ENCODE data around the gene CACNA1G.

Gene CACNA1G

DNA sequence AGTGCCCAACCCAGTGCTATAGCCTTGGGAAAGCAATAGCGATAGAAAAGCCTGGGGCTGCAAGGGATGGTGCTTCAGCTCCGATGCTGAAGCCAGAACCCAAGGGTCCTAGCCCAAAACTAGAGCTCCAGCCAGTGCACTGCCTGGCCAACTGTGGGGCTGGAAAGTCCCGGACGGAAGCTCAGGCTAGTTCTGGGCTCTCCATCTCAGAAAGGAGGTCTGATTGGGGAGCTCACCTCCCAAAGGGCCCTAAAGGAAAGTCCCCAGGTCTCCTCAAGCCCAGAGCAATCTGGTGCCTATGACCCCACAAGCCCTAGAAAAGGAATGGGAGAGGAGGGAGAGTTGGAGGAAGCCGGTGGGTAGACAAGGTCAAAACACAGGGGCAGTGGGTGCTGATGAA lies 72.1 kb downstream of the CACNA1G start:
- no peak for DNase-seq (ENCODE audit: low spot score)

DNA sequence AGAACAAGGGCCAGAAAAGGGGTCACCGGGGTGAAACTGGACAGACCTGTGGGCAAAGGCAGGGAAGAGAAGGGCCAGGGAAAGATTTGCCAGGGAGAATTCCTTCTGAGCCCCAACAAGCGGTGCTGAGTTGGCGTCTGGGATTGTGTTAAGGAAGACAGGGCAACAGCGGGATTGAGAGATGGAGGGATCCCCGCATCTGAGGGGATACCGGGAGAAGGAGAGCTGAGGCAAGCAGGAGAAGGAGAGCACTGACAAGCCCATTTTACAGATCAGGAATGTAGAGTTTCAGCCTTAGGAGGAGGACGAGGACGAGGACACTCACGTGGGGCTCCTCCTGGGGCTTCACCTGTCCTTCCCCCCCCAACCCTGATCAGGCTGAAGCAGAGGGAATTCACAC lies 73.2 kb downstream of the CACNA1G start:
- DNase-seq (ENCODE audit: low spot score), result no peak

DNA sequence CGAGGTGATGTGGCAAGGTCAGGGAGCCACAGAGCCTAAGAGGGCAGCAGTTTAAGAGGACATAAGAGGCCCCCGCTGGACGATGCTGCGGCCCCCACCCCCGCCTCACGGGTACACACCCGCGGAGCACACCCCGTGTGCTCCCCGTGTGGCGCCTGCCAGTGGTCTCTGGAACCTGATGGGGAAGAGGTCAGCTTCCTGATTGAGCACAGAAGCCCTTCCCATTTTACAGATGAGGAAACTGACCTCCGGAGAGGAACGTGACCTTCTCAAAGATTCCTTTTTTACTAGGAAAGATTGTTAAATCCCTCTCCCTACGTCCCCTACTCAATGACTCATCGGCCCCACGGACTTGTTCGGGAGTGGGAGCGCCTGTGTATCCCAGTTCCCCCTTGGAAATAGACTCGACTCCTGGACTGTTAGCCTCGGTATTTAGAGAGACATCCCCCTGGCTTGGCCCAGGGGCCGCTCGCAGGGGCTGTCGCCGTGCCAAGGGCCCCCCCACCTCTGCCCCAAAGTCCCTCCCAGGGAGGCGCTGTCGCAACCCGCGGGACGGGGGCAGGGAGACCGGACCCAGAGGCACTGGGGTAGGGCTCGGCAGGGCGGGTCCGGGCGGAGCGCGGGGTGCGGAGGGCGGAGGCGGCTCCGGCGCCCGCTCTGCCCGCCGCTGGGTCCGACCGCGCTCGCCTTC lies 73.9 kb downstream of the CACNA1G start, which contains the start of gene ABCC3:
ABCC3 (plus strand) TSS at position 658 of the 691 bp plus-strand sequence. CDS start 56 bp downstream, outside the sequence.
- DNase-seq (ENCODE audit: low spot score), result no peak

GRCh38 chr17:50634915-50635731 lies 74.6 kb downstream of the CACNA1G start:
- no peak for DNase-seq (ENCODE audit: low spot score)

GRCh38 chr17:50635732-50635981 lies 75.1 kb downstream of the CACNA1G start:
- DNase-seq (ENCODE audit: low spot score), result no peak

DNA sequence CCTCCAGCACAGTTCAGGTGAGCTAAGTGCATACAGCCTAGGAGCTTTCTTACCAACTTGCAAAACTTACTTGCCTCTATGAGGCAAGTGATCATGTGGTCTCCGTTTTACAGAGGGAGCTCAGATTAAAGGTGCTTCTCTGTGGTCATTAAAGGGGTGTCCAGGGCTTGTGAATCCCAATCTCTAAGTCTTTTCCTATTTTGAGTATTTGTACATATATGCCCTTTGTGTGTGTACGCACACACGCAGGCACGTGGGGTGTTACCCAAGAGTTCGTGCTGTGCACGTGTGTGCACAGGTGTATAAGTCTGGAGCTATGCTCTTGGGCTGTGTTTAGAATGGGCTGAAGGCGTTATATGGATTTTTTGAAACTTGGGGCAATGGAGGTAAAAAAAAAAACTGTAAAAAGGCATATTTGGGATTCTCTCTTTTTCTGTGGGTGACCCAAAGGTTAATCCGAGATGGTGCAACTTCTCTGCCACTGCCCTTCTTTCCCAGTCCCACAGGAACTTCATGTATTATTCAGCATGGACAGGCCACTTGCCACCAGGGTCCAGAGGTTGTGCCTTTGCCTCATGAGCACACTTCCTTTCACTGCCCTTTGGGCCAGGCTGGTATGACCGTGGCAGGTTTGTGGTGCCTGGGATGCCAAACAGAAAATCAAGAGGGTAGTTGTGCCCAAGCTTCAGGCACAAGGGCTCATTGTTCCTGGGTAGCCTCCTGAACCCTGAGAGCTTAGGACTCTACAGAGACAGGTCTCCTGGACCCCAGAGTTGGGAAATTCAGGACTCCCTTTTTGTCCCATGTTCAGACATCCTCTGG lies 75.7 kb downstream of the CACNA1G start:
- no peak for DNase-seq (ENCODE audit: low spot score)

GRCh38 chr17:50636804-50637195 lies 76.3 kb downstream of the CACNA1G start:
- DNase-seq (ENCODE audit: low spot score), result no peak

GRCh38 chr17:50637829-50638605 lies 77.5 kb downstream of the CACNA1G start:
- no peak for DNase-seq (ENCODE audit: low spot score)

GRCh38 chr17:50638606-50638965 lies 78.1 kb downstream of the CACNA1G start:
- no peak for DNase-seq (ENCODE audit: low spot score)

DNA sequence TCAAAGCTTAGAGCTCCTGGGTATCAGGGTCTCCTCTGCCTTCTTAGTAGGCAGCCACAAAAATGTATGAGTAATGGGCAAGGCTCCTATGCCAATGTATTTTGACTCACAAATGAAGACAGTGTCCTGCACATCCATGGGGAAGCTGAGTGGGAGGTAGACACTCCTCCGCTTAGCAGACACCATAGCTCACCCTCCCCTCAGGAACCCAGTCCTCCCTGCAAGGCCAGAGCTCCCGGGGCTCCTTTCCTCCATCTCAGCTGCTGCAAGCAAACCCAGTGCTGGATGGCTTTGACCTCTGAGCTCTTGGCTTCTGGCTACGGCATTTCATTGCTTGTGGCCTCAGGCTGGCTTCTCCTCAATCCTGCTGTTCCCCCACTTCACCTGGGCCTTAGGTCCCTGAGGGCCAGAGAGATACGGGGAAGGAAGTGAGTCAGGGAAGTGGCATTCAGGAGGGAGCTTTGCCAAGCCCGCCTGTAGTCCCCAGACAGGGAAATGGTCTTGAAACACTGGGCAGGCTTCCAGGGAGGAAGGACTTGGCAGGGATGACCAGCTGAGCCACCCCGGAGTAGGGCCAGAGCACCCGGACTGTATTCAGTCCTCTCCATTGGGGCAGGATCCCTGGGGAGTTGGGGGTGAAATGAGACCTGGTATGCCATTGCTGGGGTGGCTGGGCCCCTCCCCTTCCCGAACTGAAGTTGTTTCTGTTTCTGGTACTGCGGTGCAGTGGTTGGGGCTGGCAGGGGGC lies 78.6 kb downstream of the CACNA1G start:
- DNase-seq (ENCODE audit: low spot score), result no peak

- DNase-seq (ENCODE audit: low spot score), result no peak
These were observed 80.3 kb downstream of the CACNA1G start for GRCh38 chr17:50640686-50641351.

- DNase-seq (ENCODE audit: low spot score), result no peak
These were observed 80.8 kb downstream of the CACNA1G start for GRCh38 chr17:50641357-50641756.

DNA sequence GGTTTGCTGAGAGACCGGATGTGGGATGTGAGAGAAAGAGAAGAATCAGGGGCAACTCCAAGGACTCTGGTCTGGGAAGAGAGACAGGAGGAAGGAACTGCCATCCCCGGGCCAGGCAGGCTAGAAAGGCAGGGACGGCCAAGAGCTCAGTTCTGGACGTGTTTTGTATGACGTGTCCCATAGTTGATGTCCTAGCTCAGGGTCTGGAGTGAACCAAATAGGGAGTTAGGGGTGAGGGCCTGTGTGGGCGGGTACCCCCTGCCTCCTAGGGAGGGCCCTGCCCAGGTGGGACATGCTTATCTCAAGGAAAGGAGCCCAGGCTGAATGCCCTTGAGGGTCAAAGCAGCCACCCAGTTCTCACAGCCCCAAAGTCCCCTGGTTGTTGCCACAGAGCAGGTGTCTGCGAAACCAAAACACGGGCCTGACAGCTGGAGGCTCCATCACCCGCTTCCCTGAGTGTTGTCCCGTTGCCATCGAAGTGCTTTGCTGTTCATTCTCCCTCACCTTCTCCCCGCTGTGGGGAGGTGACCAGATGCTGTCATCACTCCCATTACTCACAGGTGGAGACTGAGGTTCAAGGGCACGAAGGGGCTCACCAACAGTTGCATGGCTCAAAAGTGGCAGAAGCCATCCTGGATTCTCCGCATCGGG lies 81.7 kb downstream of the CACNA1G start:
- no peak for DNase-seq (ENCODE audit: low spot score)

DNA sequence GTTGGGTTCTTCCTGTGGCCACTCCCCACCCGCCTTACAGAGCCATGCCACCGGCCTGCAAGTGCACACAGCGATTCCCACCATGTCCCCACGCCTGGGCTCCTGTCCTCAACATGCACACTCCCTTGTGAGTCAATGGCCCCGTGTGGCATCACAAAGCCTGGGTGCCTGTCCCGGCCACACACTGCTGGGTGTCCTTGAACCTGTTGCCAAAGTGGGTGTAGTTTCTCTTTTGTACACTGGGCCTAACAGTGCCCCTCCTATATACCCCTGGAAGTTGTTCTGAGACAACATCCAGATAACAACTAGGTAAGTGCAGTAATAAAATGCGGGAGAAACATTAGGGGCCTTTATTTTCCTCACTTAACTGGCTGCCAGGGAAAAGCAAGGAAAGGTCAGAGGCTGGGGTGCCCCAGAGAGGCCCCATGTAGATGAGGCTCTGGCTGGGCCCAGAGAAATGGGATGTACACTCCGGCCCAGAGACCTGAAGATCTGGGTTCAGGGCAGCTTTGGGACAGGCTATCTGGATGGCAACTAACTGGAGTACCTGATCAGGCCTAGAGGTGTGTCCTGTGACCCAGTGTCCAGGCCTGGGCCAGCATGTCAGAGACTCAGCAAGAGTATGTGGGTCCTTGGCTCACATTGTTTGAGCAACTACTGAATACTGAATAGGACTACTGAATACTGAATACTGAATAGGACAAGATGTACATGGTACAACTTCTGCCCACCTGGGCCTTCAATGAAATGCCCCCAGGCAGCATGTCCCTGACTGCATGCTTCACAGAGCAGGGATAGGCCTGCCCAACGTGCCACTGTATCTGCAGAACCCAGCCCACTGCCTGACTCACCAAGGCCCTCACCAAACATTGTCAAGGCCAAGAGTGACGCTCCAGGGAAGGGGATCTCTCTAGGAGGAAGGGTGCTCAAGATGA lies 82.5 kb downstream of the CACNA1G start:
- DNase-seq (ENCODE audit: low spot score), result no peak

DNA sequence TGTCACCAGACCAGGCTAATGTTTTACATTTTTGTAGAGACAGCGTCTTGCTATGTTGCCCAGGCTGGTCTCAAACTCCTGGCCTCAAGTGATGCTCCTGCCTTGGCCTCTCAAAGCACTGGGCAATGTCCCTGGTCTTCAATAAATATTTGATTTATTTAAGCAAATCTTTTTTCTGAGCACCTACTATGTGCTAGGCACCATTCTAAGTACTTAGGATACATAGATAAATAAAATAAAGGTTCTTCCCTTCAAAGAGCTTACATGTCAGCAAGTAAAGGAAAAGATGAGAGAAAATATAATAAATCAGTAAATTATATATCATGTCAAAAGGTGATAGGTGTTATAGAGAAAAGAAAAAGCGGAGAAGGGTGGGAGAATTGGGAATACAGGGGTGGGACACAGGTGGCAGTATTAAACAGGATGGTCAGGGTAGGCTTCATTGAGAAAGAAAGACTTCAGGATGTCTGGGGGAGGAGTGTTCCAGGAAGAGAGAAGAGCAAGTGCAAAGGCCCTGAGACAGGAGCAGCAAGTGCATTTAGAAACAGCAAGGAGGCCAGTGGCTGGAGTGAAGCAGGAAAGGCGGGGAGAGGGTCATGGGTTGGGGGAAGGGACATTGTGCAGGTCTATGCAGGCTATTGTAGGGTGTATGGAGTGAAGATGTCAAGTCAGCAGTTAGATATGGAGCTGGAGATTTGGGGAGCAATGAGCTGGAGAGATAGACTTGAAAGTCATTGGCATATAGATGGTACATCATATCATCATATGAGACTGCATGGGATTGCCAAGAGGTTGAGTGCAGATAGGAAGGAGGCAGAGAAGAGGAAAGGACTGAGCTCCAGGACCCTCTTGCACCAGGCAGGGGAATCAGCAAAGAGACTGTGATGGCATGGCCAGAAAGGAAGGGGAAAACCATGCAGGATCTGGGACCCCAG lies 85.5 kb downstream of the CACNA1G start:
- DNase-seq (ENCODE audit: low spot score), result no peak

GRCh38 chr17:50647187-50647586 lies 86.7 kb downstream of the CACNA1G start:
- no peak for DNase-seq (ENCODE audit: low spot score)

- no peak for DNase-seq (ENCODE audit: low spot score)
These were observed 88.8 kb downstream of the CACNA1G start for GRCh38 chr17:50649042-50649908.

Measured in activated CD4-positive, alpha-beta T cell treated with anti-CD3 and anti-CD28 coated beads, Interleukin-2, Interleukin-4, amounts not matched to agents 100 ng/mL and 50 ng/mL, durations not matched to agents 16 hours and 8 hours (primary cell).